ENCODE data around the gene EMILIN1. TPM values are rescaled to one million over a fixed set of nuclear protein-coding genes. Genes with fewer than 3 reads are reported as not detected.
"Not testable (repeated sequence)": the region's sequence is repeated elsewhere in the genome, so short reads cannot be mapped to it uniquely, and the experiment has no call there.

The EMILIN1 gene
- total RNA-seq, 1 donor from 2014 or later: 18.4 TPM

- Histone ChIP-seq H3K9me3 (replicated peaks) (no peaks in the 10 kb centered on the region), H3K4me3 (peak overlapping the region; percentile 94), H3K27ac (replicated peaks) (peak overlapping the region; percentile 93), H3K4me1 (peaks cover 79% of the 10 kb centered on the region), H3K36me3 (peaks cover 22% of the 10 kb centered on the region), H3K27me3 (ENCODE audit: low read depth) (no peaks in the 10 kb centered on the region)
- no peak for TF ChIP-seq CTCF (IDR thresholded peaks at IDR 0.05; ENCODE audit: borderline replicate concordance)
- peak; percentile 84 for DNase-seq
- intact Hi-C loops (cut with micrococcal nuclease): no loop called here
Observed at GRCh38 chr2:27071990-27072830, 6.2 kb upstream of the EMILIN1 start.

- H3K4me3 ChIP-seq: peak overlapping the region; percentile 94
- peaks cover 86% of the 10 kb centered on the region for H3K4me1 ChIP-seq
- intact Hi-C loops (cut with micrococcal nuclease): no loop called here
Observed at GRCh38 chr2:27072920-27073319, 5.5 kb upstream of the EMILIN1 start.

GRCh38 chr2:27073782-27074181 lies 4.6 kb upstream of the EMILIN1 start:
- H3K4me3 ChIP-seq: no peak overlapping the region
- TF ChIP-seq CTCF (IDR thresholded peaks at IDR 0.05; ENCODE audit: borderline replicate concordance): no peak
- intact Hi-C loops (cut with micrococcal nuclease): no loop called here
- no peaks in the 10 kb centered on the region for H3K9me3 ChIP-seq (replicated peaks)
- H3K27me3 ChIP-seq (ENCODE audit: low read depth): no peaks in the 10 kb centered on the region
- no peak for DNase-seq
- peaks cover 79% of the 10 kb centered on the region for H3K4me1 ChIP-seq
- peak overlapping the region; percentile 93 for H3K27ac ChIP-seq (replicated peaks)
- peaks cover 10% of the 10 kb centered on the region for H3K36me3 ChIP-seq

More at GRCh38 chr2:27072920-27073319, 5.5 kb upstream of the EMILIN1 start:
- TF ChIP-seq CTCF (IDR thresholded peaks at IDR 0.05; ENCODE audit: borderline replicate concordance): no peak
- DNase-seq: no peak
- H3K36me3 ChIP-seq: peaks cover 19% of the 10 kb centered on the region
- peak overlapping the region; percentile 93 for H3K27ac ChIP-seq (replicated peaks)
- no peaks in the 10 kb centered on the region for H3K9me3 ChIP-seq (replicated peaks)
- no peaks in the 10 kb centered on the region for H3K27me3 ChIP-seq (ENCODE audit: low read depth)

GRCh38 chr2:27074738-27075565 lies 3.5 kb upstream of the EMILIN1 start:
- no peaks in the 10 kb centered on the region for H3K9me3 ChIP-seq (replicated peaks)
- no peak overlapping the region for H3K4me3 ChIP-seq
- intact Hi-C loops (cut with micrococcal nuclease): no loop called here
- H3K4me1 ChIP-seq: peaks cover 69% of the 10 kb centered on the region
- no peak for TF ChIP-seq CTCF (IDR thresholded peaks at IDR 0.05; ENCODE audit: borderline replicate concordance)
- DNase-seq: peak; percentile 66
- no peaks in the 10 kb centered on the region for H3K27me3 ChIP-seq (ENCODE audit: low read depth)
- no peaks in the 10 kb centered on the region for H3K36me3 ChIP-seq
- H3K27ac ChIP-seq (replicated peaks): peak overlapping the region; percentile 93

GRCh38 chr2:27075566-27075871 lies 2.9 kb upstream of the EMILIN1 start:
- Histone ChIP-seq H3K27ac (replicated peaks) (peak overlapping the region; percentile 93), H3K4me1 (peaks cover 69% of the 10 kb centered on the region)
- H3K27me3 ChIP-seq (ENCODE audit: low read depth); intact Hi-C loops (cut with micrococcal nuclease); H3K4me3 ChIP-seq; H3K36me3 ChIP-seq; DNase-seq; H3K9me3 ChIP-seq (replicated peaks): not testable (repeated sequence)
